GM12878 (cell line): ENCODE data around the gene IL6R. TPM values are rescaled to one million over a fixed set of nuclear protein-coding genes. Genes with fewer than 3 reads are reported as not detected.

Experiments used
- CBFB ChIP-seq: IDR thresholded peaks from 2 replicates; pipeline ENCODE4 v1.6.1; 2016; ENCODE audit warnings: antibody characterized with exemption, low read depth
- CBX3 ChIP-seq: fragments of 200-600 bp; sonication (generic); IDR thresholded peaks from 2 replicates; pipeline ENCODE4 v1.6.1; 2016; ENCODE audit warnings: low read depth, borderline replicate concordance
- CREM ChIP-seq: IDR thresholded peaks from 2 replicates; pipeline ENCODE4 v1.6.1; 2014; ENCODE audit warnings: antibody characterized with exemption, low read depth
- FOXK2 ChIP-seq: fragments of 450-650 bp; IDR thresholded peaks from 2 replicates; pipeline ENCODE4 v1.6.1; 2017; ENCODE audit warnings: mild to moderate bottlenecking, moderate library complexity
- NBN ChIP-seq: fragments of 450-650 bp; IDR thresholded peaks from 2 replicates; pipeline ENCODE4 v1.6.1; 2016
- NFXL1 ChIP-seq: fragments of 450-650 bp; IDR thresholded peaks from 2 replicates; pipeline ENCODE4 v1.6.1; 2017; ENCODE audit warnings: antibody characterized with exemption, mild to moderate bottlenecking, borderline replicate concordance
- POLR2AphosphoS2 ChIP-seq: IDR thresholded peaks from 2 replicates; pipeline ENCODE4 v1.6.1; 2011; ENCODE audit warnings: low read depth, mild to moderate bottlenecking, low read length, improper control_type of control experiment, moderate library complexity
- TAF1 ChIP-seq: IDR thresholded peaks from 2 replicates; pipeline ENCODE4 v1.6.1; 2011; ENCODE audit warnings: mild to moderate bottlenecking, low read depth, low read length, borderline replicate concordance
- TBL1XR1 ChIP-seq: IDR thresholded peaks from 2 replicates; pipeline ENCODE4 v1.6.1; 2012; ENCODE audit warnings: low read depth, low read length, improper control_type of control experiment
- polyA plus RNA-seq, 11 experiments: library from polyadenylated mRNA; depleted of rRNA in 4 of 11; unstranded in 6 of 11; stranded (reverse) in 5 of 11; fragments of >200 nt; fragmentation: Nextera tagmentation in 4 of 11; fragmentation: Illumina TruSeq in 1 of 11; extraction: Ambion mirVana in 4 of 11; extraction: Trizol in 1 of 11; gene quantifications; 1 replicate in 1 of 11; 2 replicates in 10 of 11; pipeline versions ENCODE4 v1.2.1 to v1.2.3, GENCODE V29; 2011 to 2016; ENCODE audit warnings: inconsistent platforms in 2 of 11, missing spikeins in 2 of 11, low read depth in 1 of 11
- total RNA-seq, 4 experiments: library from RNA; depleted of rRNA in 3 of 4; stranded (reverse); fragments of >200 nt in 3 of 4; fragmentation: Illumina TruSeq in 1 of 4; extraction: Trizol in 1 of 4; gene quantifications; 2 replicates each; pipeline versions ENCODE4 v1.2.1 to v1.2.3, GENCODE V29; 2013 to 2021
- TF ChIP-seq, protein P1 (sequence below): fragments of 450-650 bp; formaldehyde crosslinking; IDR thresholded peaks from 2 replicates; pipeline ENCODE4 v1.4.0; 2022; ENCODE audit warnings: mild to moderate bottlenecking, moderate library complexity
- TF ChIP-seq, protein P2 (sequence below): fragments of 450-650 bp; IDR thresholded peaks from 2 replicates; pipeline ENCODE4 v1.6.1; 2016; ENCODE audit warnings: mild to moderate bottlenecking
- TF ChIP-seq, protein P3 (sequence below): IDR thresholded peaks from 2 replicates; pipeline ENCODE4 v1.6.1; 2012; ENCODE audit warnings: low read depth, low read length, improper control_type of control experiment
- TF ChIP-seq, protein P4 (sequence below): fragments of 450-650 bp; IDR thresholded peaks from 2 replicates; pipeline ENCODE4 v1.6.1; 2014; ENCODE audit warnings: mild to moderate bottlenecking
- TF ChIP-seq, protein P5 (sequence below): fragments of 450-650 bp; IDR thresholded peaks from 2 replicates; pipeline ENCODE4 v1.6.1; 2017; ENCODE audit warnings: mild to moderate bottlenecking, low read depth, inconsistent platforms; ENCODE audit not compliant: poor library complexity, severe bottlenecking
- TF ChIP-seq, protein P6 (sequence below): fragments of 450-650 bp; formaldehyde crosslinking; IDR thresholded peaks from 2 replicates; pipeline ENCODE4 v1.4.0; 2020; ENCODE audit warnings: mild to moderate bottlenecking, moderate library complexity

Gene IL6R
- total and polyA plus RNA-seq, 10 of the 15 experiments (the other 5 are each of a cell fraction or from before 2014, with no cell fraction given): 1.9 to 43.4 (median 17.5) TPM

DNA sequence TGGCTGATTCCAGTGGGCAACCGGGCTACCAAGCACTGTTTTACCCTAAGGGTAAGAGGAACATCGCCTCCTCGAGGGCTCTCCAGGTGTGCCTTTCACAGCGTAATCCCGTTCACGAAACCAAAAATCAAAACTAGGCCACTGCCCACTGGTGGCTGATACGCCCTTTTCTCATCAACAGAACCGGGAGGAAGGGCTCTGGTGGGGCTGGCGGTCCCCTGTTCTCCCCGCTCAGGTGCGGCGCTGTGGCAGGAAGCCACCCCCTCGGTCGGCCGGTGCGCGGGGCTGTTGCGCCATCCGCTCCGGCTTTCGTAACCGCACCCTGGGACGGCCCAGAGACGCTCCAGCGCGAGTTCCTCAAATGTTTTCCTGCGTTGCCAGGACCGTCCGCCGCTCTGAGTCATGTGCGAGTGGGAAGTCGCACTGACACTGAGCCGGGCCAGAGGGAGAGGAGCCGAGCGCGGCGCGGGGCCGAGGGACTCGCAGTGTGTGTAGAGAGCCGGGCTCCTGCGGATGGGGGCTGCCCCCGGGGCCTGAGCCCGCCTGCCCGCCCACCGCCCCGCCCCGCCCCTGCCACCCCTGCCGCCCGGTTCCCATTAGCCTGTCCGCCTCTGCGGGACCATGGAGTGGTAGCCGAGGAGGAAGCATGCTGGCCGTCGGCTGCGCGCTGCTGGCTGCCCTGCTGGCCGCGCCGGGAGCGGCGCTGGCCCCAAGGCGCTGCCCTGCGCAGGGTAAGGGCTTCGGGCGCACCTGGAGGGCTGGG lies at the start of gene IL6R (continued):
- TF ChIP-seq, protein P1, sequence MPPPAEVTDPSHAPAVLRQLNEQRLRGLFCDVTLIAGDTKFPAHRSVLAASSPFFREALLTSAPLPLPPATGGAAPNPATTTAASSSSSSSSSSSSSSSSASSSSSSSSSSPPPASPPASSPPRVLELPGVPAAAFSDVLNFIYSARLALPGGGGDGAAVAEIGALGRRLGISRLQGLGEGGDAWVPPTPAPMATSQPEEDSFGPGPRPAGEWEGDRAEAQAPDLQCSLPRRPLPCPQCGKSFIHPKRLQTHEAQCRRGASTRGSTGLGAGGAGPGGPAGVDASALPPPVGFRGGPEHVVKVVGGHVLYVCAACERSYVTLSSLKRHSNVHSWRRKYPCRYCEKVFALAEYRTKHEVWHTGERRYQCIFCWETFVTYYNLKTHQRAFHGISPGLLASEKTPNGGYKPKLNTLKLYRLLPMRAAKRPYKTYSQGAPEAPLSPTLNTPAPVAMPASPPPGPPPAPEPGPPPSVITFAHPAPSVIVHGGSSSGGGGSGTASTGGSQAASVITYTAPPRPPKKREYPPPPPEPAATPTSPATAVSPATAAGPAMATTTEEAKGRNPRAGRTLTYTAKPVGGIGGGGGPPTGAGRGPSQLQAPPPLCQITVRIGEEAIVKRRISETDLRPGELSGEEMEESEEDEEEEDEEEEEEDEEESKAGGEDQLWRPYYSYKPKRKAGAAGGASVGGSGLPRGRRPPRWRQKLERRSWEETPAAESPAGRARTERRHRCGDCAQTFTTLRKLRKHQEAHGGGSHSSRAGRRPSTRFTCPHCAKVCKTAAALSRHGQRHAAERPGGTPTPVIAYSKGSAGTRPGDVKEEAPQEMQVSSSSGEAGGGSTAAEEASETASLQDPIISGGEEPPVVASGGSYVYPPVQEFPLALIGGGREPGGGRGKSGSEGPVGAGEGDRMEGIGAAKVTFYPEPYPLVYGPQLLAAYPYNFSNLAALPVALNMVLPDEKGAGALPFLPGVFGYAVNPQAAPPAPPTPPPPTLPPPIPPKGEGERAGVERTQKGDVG (CRISPR knock-in tag): no peak
- TF ChIP-seq TBL1XR1: no peak
- TF ChIP-seq, protein P2, sequence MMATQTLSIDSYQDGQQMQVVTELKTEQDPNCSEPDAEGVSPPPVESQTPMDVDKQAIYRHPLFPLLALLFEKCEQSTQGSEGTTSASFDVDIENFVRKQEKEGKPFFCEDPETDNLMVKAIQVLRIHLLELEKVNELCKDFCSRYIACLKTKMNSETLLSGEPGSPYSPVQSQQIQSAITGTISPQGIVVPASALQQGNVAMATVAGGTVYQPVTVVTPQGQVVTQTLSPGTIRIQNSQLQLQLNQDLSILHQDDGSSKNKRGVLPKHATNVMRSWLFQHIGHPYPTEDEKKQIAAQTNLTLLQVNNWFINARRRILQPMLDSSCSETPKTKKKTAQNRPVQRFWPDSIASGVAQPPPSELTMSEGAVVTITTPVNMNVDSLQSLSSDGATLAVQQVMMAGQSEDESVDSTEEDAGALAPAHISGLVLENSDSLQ: no peak
- TF ChIP-seq CBFB: peak; percentile 69; the same call in 1 of the 2 replicates
- no peak for TF ChIP-seq CBX3
- TF ChIP-seq, protein P3, sequence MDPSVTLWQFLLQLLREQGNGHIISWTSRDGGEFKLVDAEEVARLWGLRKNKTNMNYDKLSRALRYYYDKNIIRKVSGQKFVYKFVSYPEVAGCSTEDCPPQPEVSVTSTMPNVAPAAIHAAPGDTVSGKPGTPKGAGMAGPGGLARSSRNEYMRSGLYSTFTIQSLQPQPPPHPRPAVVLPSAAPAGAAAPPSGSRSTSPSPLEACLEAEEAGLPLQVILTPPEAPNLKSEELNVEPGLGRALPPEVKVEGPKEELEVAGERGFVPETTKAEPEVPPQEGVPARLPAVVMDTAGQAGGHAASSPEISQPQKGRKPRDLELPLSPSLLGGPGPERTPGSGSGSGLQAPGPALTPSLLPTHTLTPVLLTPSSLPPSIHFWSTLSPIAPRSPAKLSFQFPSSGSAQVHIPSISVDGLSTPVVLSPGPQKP: no peak
- no peak for TF ChIP-seq FOXK2
- TF ChIP-seq NBN: no peak
- TF ChIP-seq, protein P4, sequence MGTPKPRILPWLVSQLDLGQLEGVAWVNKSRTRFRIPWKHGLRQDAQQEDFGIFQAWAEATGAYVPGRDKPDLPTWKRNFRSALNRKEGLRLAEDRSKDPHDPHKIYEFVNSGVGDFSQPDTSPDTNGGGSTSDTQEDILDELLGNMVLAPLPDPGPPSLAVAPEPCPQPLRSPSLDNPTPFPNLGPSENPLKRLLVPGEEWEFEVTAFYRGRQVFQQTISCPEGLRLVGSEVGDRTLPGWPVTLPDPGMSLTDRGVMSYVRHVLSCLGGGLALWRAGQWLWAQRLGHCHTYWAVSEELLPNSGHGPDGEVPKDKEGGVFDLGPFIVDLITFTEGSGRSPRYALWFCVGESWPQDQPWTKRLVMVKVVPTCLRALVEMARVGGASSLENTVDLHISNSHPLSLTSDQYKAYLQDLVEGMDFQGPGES: no peak
- no peak for TF ChIP-seq POLR2AphosphoS2
- TF ChIP-seq NFXL1: no peak
- TF ChIP-seq, protein P5, sequence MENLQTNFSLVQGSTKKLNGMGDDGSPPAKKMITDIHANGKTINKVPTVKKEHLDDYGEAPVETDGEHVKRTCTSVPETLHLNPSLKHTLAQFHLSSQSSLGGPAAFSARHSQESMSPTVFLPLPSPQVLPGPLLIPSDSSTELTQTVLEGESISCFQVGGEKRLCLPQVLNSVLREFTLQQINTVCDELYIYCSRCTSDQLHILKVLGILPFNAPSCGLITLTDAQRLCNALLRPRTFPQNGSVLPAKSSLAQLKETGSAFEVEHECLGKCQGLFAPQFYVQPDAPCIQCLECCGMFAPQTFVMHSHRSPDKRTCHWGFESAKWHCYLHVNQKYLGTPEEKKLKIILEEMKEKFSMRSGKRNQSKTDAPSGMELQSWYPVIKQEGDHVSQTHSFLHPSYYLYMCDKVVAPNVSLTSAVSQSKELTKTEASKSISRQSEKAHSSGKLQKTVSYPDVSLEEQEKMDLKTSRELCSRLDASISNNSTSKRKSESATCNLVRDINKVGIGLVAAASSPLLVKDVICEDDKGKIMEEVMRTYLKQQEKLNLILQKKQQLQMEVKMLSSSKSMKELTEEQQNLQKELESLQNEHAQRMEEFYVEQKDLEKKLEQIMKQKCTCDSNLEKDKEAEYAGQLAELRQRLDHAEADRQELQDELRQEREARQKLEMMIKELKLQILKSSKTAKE: no peak
- no peak for TF ChIP-seq TAF1
- peak; percentile 40; the same call in 1 of the 2 replicates for TF ChIP-seq CREM
- TF ChIP-seq, protein P6, sequence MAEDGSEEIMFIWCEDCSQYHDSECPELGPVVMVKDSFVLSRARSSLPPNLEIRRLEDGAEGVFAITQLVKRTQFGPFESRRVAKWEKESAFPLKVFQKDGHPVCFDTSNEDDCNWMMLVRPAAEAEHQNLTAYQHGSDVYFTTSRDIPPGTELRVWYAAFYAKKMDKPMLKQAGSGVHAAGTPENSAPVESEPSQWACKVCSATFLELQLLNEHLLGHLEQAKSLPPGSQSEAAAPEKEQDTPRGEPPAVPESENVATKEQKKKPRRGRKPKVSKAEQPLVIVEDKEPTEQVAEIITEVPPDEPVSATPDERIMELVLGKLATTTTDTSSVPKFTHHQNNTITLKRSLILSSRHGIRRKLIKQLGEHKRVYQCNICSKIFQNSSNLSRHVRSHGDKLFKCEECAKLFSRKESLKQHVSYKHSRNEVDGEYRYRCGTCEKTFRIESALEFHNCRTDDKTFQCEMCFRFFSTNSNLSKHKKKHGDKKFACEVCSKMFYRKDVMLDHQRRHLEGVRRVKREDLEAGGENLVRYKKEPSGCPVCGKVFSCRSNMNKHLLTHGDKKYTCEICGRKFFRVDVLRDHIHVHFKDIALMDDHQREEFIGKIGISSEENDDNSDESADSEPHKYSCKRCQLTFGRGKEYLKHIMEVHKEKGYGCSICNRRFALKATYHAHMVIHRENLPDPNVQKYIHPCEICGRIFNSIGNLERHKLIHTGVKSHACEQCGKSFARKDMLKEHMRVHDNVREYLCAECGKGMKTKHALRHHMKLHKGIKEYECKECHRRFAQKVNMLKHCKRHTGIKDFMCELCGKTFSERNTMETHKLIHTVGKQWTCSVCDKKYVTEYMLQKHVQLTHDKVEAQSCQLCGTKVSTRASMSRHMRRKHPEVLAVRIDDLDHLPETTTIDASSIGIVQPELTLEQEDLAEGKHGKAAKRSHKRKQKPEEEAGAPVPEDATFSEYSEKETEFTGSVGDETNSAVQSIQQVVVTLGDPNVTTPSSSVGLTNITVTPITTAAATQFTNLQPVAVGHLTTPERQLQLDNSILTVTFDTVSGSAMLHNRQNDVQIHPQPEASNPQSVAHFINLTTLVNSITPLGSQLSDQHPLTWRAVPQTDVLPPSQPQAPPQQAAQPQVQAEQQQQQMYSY (CRISPR knock-in tag): no peak
